Stimulated activated naive CD8-positive, alpha-beta T cell treated with anti-CD3 and anti-CD28 coated beads, Interleukin-15, amount 100 ng/mL, for 72 hours (primary cell): ENCODE measurements around the gene PCK2.
"Not testable (repeated sequence)": the region's sequence is repeated elsewhere in the genome, so short reads cannot be mapped to it uniquely, and the experiment has no call there.

Experiments
- ATAC-seq: fragments of 150-1000 bp; cut with Tn5 transposase; 2 replicates; pipeline ENCODE4 v1.10.0; 2021; ENCODE audit warnings: mild to moderate bottlenecking, moderate library complexity
- DNase-seq, 2 donors: peaks; one replicate each; pipeline ENCODE4 v3.0.0; 2021 to 2022
- H3K27ac Mint-ChIP-seq, 2 donors: one replicate each; pipeline ENCODE4 v1.8.0; 2022; ENCODE audit warnings: mild to moderate bottlenecking in 2 of 2, mixed read lengths in 2 of 2, moderate library complexity in 2 of 2
- H3K27me3 Mint-ChIP-seq: one replicate; pipeline ENCODE4 v1.8.0; 2022; ENCODE audit warnings: mixed read lengths
- H3K4me1 Mint-ChIP-seq: one replicate; pipeline ENCODE4 v1.8.0; 2022; ENCODE audit warnings: mild to moderate bottlenecking, mixed read lengths
- H3K4me3 Mint-ChIP-seq, 2 donors: one replicate each; pipeline ENCODE4 v1.8.0; 2022; ENCODE audit warnings: mild to moderate bottlenecking in 2 of 2, mixed read lengths in 2 of 2, moderate library complexity in 1 of 2
- H3K9me3 Mint-ChIP-seq, 2 donors: one replicate each; pipeline ENCODE4 v1.8.0; 2022; ENCODE audit warnings: mixed read lengths in 2 of 2

PCK2 gene

DNA sequence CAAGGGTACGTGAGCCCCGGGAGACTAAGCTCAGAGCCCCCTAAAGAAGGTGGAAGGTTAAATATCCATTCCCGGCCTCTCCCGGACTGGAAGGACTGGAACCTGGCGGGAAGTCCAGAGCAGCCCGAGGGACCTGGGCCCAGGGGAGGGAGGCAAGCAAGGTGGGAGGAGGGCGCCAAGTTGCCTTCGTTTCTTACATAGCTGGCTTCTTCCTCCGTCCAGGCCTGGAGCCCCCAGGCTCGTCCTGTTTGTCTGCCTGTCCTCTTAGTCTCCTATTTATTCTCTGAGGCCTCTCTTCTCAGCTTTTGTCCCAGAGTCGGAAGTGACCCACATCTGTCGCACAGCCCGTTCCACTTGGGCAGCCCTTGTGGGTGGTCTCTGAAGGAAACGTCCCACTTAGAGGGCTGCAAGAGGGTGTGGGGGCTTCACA lies 745 bp downstream of the PCK2 start:
- ATAC-seq, result no peak
- Mint-ChIP-seq H3K9me3 (no peaks in the 10 kb centered on the region), H3K27ac (peak overlapping the region; percentile 99 to 100), H3K4me1 (peaks cover 46% of the 10 kb centered on the region), H3K27me3 (no peaks in the 10 kb centered on the region), H3K4me3 (peak overlapping the region; percentile 94 to 99)
- peak in 1 of 2 donors; percentile 29 for DNase-seq

DNA sequence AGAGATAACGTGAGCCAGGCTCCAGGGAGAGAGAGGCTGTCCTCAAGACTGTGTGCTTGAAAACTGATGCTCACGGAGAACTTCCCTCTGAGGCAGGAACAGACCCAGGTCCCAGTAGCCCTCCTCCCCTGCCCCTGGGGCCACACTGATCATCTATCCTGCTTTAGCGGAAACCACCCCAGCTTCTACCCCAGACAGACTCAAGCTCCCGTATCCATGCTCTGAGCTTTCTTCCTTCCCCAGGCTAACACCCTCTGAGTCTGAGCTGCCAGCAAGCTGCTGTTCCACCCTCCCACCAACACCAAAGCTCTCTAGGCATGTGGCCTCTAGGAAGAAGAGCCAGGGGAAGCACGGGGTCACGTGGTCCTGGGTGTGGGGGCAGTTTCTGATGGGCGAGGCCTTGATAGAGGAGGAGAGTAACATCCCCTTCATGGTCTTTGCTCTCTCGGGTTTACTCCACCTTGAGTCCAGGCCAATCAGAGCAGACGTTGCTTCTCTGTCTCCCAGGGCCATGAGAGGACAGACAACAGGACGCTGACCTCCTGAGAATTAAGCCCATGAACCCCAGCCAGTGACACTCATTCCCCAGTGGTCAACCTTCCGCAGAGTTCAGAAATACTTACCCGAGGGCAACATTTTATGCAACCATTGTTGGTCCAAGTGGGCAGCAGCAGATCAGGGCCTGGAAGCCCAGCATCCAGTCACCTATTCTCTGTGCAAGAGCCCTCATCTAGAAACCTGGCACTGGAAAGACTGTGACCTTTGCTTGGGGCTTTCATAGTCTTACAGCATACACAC lies 1.4 kb downstream of the PCK2 start:
- DNase-seq (peak; percentile 64 to 79), ATAC-seq (peak; percentile 66)
- H3K9me3 Mint-ChIP-seq, result no peaks in the 10 kb centered on the region
- peak overlapping the region; percentile 99 to 100 for H3K27ac Mint-ChIP-seq
- peaks cover 45% of the 10 kb centered on the region for H3K4me1 Mint-ChIP-seq
- H3K4me3 Mint-ChIP-seq, result peak overlapping the region; percentile 94 to 99
- H3K27me3 Mint-ChIP-seq, result no peaks in the 10 kb centered on the region

DNA sequence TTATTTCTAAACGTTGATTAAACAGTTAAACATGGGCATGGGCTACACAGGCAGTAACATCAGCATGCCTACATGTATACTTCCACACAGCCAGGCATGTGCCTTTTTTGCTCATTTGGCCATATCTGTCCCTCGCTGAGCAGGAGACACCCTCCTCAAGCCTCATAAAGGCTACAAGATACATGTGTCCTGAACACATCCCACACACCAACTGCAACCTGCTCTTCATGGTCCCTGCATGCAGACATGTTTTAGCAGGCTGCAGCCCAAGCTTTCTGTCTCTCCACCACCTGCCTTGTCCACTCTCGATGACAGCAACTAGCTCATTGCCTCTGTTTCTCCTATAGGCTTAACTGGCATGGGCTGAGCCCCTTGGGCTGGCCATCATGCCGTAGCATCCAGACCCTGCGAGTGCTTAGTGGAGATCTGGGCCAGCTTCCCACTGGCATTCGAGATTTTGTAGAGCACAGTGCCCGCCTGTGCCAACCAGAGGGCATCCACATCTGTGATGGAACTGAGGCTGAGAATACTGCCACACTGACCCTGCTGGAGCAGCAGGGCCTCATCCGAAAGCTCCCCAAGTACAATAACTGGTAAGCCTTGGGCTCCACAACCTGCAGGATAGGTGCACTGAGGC lies 2.6 kb downstream of the PCK2 start:
- no peak for ATAC-seq
- peaks cover 40% of the 10 kb centered on the region for H3K4me1 Mint-ChIP-seq
- H3K9me3 Mint-ChIP-seq, result no peaks in the 10 kb centered on the region
- no peaks in the 10 kb centered on the region for H3K27me3 Mint-ChIP-seq
- H3K4me3 Mint-ChIP-seq, result peak overlapping the region; percentile 39 to 57
- H3K27ac Mint-ChIP-seq, result peak overlapping the region; percentile 65 to 99
- DNase-seq, result no peak

DNA sequence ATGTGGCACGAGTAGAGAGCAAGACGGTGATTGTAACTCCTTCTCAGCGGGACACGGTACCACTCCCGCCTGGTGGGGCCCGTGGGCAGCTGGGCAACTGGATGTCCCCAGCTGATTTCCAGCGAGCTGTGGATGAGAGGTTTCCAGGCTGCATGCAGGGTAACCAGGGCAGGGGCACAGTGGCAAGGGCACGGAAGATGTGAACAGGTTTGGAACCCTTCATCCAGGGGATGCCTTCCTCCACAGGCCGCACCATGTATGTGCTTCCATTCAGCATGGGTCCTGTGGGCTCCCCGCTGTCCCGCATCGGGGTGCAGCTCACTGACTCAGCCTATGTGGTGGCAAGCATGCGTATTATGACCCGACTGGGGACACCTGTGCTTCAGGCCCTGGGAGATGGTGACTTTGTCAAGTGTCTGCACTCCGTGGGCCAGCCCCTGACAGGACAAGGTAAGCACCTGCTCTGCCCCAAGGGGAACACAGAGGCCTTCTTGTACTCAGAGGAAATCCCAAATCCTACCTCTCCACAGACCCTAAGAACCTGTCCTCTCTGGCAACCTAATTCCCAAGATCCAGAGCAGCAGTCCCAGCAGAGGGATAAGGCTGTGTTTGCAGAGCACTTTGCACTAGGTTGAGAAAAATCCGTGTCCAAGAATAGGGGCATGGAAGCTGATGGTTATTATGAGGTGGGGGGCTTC lies 4.3 kb downstream of the PCK2 start:
- DNase-seq (no peak), ATAC-seq (no peak)
- Mint-ChIP-seq H3K27ac (peak overlapping the region in 1 of 2 donors; percentile 38), H3K4me3 (no peak overlapping the region), H3K27me3 (no peaks in the 10 kb centered on the region), H3K4me1 (peaks cover 27% of the 10 kb centered on the region), H3K9me3 (no peaks in the 10 kb centered on the region)

DNA sequence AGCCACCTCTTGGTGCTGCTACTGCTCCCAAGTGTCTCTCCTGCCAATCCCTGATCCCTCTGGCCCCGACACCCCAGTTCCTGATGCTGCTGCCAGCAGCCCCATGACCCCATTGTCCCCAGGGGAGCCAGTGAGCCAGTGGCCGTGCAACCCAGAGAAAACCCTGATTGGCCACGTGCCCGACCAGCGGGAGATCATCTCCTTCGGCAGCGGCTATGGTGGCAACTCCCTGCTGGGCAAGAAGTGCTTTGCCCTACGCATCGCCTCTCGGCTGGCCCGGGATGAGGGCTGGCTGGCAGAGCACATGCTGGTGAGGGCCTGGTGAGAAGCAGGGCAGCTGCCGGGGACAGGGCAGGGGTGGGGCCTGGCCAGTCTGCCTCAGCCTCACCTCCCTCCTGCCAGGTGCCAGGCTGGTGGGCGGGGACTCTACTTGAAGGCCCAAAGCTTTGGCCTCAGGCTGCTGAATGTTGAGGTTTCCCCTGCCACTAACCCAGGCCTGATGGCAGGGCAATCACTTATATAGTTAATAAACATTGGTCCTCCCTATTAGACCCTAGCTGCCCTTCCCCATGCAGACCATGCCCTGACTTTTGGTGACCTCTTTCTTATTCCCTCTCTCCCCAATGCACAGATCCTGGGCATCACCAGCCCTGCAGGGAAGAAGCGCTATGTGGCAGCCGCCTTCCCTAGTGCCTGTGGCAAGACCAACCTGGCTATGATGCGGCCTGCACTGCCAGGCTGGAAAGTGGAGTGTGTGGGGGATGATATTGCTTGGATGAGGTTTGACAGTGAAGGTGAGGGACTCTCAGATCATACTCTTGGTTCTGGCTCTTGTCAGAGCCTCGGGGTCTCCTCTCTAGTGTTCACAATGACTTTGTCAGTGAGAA lies 5.1 kb downstream of the PCK2 start:
- H3K27ac Mint-ChIP-seq, result no peak overlapping the region
- H3K4me3 Mint-ChIP-seq, result no peak overlapping the region
- DNase-seq (no peak), ATAC-seq (no peak)
- no peaks in the 10 kb centered on the region for H3K27me3 Mint-ChIP-seq
- H3K9me3 Mint-ChIP-seq, result no peaks in the 10 kb centered on the region
- peaks cover 22% of the 10 kb centered on the region for H3K4me1 Mint-ChIP-seq

DNA sequence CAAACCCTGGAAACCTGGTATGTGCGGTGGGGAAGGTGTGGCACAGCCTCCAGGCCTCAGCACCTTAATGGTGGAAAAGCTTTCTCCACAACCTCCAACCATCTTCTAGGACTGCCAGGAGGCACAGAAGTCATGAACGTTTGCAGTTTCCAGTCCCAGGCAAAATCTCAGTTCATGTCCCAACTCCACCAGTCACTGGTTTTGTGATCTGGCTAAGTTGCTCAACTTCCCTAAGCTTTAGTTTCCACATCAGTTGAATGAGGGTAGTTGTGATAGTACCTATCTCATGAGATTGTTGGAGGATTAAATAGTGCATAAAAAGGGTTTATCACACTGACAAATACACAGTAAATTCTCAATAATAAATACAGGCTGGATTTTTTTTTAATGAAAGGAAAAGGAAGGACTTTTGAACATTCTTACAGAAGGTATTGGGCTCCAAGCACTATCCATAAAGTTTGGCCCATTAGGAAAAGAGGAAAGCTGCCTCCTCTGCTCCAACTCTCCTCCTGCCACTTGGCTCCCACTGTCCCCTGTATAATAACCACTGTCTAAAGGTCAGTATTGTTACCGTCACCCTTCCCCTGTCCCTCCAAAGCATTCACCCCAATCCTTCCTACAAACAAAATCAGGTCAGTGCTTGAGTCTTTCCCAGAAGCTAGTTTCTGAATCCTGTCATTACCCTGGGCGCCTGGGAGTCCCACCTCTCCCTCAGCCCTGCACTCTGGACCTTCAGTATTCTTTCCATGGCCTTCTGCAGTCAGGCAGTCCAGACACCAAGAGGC lies 6.3 kb downstream of the PCK2 start:
- no peaks in the 10 kb centered on the region for H3K9me3 Mint-ChIP-seq

DNA sequence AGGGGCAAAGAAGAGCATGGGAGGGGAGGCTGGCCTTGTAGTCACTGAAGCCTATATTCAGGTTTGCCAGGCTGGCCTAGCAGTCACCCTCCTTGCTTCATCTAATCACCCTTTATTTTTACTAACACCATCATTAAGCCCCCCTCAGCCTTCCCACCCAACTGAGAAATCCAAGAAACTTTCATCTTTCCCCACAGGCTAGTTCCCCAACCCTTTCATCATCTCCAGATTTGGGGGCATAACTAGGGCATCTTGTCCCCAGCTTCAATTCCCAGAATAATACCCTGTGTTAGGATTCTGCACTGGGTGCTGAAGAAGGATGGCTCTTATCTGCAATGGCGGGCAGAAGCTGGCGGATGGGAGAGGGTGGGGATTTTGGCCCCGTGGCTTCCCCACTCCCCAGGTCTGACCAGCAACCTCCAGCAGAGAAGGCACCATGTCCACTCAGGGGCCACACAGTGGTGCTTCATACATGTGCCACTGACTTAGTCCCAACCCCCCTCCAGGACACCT lies 6.9 kb downstream of the PCK2 start:
- no peaks in the 10 kb centered on the region for H3K27me3 Mint-ChIP-seq
- H3K27ac Mint-ChIP-seq, result peak overlapping the region in 1 of 2 donors; percentile 12
- no peak overlapping the region for H3K4me3 Mint-ChIP-seq
- ATAC-seq (no peak), DNase-seq (no peak)
- H3K4me1 Mint-ChIP-seq, result peaks cover 24% of the 10 kb centered on the region
- H3K9me3 Mint-ChIP-seq, result no peaks in the 10 kb centered on the region

More for the DNA sequence above, 6.3 kb downstream of the PCK2 start:
- Mint-ChIP-seq H3K27ac (no peak overlapping the region), H3K4me1 (peaks cover 23% of the 10 kb centered on the region), H3K27me3 (no peaks in the 10 kb centered on the region), H3K4me3 (no peak overlapping the region)
- DNase-seq (no peak), ATAC-seq (no peak)

DNA sequence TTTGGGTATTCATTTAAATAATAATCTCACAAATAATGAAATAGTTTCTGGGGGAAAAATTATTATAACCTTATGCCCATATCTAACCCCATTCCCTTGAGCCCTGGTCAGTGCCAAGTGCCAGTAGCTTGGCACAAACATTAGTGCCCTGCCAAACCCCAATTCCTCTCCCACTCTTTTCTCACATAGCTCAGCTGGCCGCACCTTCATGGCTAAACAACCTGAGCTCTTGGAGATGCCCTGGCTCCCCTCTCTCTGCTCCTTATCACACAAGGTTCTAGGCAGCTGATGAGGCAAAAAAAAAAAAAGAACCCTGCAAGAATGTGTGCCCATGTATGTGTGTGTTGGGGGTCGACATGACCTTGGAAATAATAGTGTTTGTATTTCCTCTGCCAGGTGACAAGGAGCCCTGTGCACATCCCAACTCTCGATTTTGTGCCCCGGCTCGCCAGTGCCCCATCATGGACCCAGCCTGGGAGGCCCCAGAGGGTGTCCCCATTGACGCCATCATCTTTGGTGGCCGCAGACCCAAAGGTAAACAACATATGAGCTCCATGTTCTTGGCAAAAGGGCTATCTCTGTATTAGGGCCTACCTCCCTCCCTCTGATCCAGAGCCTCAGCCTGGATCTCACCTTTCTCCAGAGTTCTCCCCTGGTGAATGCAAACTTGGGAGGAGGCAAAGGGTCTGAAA lies 8.4 kb downstream of the PCK2 start:
- Mint-ChIP-seq H3K27me3 (no peaks in the 10 kb centered on the region), H3K4me1 (peaks cover 20% of the 10 kb centered on the region), H3K27ac (peak overlapping the region in 1 of 2 donors; percentile 6), H3K9me3 (no peaks in the 10 kb centered on the region), H3K4me3 (no peak overlapping the region)
- DNase-seq (no peak), ATAC-seq (no peak)

DNA sequence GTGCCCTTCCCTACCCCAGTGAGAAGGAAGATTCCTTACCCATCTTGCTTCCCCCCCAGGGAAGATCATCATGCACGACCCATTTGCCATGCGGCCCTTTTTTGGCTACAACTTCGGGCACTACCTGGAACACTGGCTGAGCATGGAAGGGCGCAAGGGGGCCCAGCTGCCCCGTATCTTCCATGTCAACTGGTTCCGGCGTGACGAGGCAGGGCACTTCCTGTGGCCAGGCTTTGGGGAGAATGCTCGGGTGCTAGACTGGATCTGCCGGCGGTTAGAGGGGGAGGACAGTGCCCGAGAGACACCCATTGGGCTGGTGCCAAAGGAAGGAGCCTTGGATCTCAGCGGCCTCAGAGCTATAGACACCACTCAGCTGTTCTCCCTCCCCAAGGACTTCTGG lies 9.3 kb downstream of the PCK2 start:
- Mint-ChIP-seq H3K4me1 (peaks cover 17% of the 10 kb centered on the region), H3K4me3 (no peak overlapping the region), H3K9me3 (no peaks in the 10 kb centered on the region), H3K27ac (no peak overlapping the region), H3K27me3 (no peaks in the 10 kb centered on the region)
- DNase-seq (no peak), ATAC-seq (no peak)

DNA sequence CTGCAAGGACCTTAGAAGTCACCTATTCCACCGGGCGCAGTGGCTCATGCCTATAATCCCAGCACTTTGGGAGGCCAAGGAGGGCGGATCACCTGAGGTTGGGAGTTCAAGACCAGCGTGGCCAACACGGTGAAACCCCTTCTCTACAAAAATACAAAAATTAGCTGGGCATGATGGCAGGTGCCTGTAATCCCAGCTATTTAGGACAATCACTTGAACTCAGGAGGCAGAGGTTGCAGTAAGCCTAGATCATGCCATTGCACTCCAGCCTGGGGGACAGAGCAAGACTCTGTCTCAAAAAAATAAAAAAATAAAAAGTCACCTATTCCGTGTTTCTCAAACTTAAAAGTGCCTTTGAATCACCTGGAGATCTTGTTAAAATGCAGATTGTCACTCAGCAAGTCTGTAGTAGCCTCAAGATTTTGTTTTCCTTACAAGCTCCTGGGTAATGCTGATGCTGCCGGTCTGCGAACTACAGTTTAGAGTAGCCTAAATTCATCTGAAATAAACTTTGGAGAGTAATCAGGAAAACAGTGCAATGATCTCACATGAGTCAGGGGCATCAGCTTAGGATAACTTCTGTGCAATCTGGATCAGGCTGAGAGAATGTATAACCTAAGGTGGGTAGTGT lies 11.6 kb downstream of the PCK2 start:
- peaks cover 28% of the 10 kb centered on the region for H3K4me1 Mint-ChIP-seq
- not testable (repeated sequence) for H3K27me3 Mint-ChIP-seq, H3K4me3 Mint-ChIP-seq, DNase-seq, H3K9me3 Mint-ChIP-seq, ATAC-seq, H3K27ac Mint-ChIP-seq

DNA sequence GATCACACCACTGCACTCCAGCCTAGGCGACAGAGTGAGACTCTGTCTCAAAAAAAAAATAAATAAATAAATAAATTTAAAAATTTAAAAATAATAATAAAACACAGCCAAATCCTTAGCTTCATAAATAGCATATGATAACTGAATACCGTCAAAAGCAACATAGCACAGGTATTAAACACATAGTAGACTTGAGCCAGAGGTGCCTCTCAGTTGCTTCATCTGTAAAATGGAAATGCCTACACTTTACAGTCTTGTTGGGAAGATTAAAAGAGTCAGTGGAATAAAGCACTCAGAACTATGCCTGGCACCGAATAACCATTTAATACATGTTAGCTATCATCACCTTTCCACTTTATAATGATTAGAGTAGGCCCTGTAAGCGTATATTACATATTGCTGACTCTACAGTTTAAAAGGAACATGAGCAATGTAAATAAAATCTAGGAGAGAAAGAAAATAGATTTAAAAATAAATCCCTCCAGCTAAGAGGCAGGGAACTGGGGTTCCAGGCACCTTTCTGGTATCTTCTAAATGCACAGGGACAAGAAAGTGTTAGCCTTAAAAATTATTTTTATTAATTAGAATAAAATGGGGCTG lies 12.7 kb downstream of the PCK2 start:
- ATAC-seq, result no peak

DNA sequence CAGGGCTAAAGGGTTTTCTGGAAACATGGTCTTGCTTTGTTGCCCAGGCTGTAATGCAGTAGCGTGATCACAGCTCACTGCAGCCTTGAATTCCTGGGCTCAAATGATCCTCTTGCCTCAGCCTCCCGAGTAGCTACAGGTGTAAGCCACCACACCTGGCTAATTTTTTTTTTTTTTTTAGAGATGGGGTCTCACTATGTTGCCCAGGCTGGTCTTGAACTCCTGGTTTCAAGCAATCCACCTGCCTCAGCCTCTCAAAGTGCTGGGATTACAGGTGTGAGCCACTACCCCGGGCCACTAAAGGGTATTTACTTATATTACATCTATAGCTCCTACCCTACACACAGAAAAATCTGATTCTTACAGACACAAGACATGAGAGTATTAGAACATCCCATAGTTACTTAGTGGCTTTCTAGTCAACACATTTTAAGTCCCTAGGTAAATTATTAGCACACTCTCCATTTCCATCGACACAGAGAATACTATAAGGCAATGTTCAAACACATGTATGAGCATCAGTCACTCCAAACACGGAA lies 14.3 kb downstream of the PCK2 start:
- Mint-ChIP-seq H3K27me3 (no peaks in the 10 kb centered on the region), H3K27ac (peak overlapping the region; percentile 88 to 94), H3K4me3 (peak overlapping the region; percentile 7 to 10), H3K4me1 (peaks cover 28% of the 10 kb centered on the region), H3K9me3 (no peaks in the 10 kb centered on the region)
- ATAC-seq (peak; percentile 43), DNase-seq (no peak)

More for the DNA sequence above, 12.7 kb downstream of the PCK2 start:
- Mint-ChIP-seq H3K4me3 (no peak overlapping the region), H3K9me3 (no peaks in the 10 kb centered on the region), H3K27me3 (no peaks in the 10 kb centered on the region), H3K4me1 (peaks cover 28% of the 10 kb centered on the region), H3K27ac (no peak overlapping the region)
- DNase-seq, result no peak

DNA sequence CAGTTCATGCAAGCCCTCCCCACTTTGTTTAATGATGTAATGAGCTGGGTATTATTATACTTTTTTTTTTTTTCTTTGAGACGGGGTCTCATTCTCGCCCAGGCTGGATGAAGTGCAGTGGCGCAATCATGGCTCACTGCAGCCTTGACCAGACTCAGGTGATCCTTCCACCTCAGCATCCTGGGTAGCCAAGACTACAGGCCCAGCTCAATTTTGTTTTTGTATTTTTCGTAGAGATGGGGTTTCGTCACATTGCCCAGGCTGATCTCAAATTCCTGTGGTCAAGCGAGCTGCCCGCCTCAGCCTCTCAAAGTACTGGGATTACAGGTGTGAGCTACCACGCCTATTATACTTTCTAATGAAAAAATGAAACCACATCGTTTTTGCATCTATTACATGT lies 15.9 kb downstream of the PCK2 start:
- H3K27ac Mint-ChIP-seq, result no peak overlapping the region
- H3K27me3 Mint-ChIP-seq, result no peaks in the 10 kb centered on the region
- no peaks in the 10 kb centered on the region for H3K9me3 Mint-ChIP-seq
- H3K4me3 Mint-ChIP-seq, result no peak overlapping the region
- DNase-seq (no peak), ATAC-seq (no peak)
- peaks cover 27% of the 10 kb centered on the region for H3K4me1 Mint-ChIP-seq
